T-helper 1 cell treated with Interleukin-12 subunit alpha and Interleukin-12 subunit beta and Interleukin-4 antibody, amounts not matched to agents 30 ng/mL and 1 ng/mL, for 36 hours (primary cell): ENCODE results near the gene ZFYVE28. TPM values are rescaled to one million over a fixed set of nuclear protein-coding genes. Genes with fewer than 3 reads are reported as not detected.

ENCODE experiments used
- intact Hi-C: fragments of 100-400 bp; cut with micrococcal nuclease; formaldehyde crosslinking; loops from one replicate; pipeline ENCODE4 v1.15.1; 2024
- total RNA-seq: library from RNA; stranded (reverse); gene quantifications from 2 replicates; pipeline ENCODE4 v1.2.3, GENCODE V29; 2022

Gene ZFYVE28
- total RNA-seq, 1 donor from 2014 or later = 21.6 TPM

DNA sequence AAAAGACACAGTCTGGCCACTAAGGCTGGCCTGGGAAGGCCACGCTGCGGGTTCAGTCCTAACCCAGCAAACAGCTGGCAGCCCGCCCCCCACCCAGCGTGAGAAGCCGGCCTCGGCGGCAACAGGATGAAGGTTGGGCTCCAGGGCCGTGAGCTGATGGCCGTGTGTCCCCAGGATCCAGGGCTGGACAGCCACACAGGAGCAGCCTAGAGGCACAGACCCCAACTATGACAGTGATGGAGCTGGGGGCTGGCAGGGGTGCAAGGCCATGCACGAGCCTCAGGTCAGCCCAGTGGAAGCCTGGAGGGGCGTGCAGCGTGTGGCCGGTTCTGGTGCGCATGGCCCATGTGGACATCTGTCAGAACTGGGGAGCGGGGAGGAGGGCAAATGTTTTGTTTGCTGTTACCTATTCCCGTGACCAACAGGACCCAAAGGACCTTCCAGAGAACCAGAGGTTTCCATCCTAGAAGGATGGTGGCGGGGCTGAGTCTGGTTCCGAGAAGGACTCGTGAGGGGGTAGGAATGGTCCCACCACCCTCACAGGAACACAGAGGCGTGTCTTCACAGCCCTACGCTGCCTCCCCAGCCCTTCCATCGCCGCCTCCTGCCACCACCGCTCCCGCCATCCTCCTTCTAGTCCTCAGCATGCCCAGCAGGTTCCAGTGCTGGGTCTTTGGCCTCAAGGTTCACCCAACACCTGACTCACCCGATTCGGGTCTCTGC lies 46.5 kb downstream of the ZFYVE28 start:
- intact Hi-C loops = no loop called here

DNA sequence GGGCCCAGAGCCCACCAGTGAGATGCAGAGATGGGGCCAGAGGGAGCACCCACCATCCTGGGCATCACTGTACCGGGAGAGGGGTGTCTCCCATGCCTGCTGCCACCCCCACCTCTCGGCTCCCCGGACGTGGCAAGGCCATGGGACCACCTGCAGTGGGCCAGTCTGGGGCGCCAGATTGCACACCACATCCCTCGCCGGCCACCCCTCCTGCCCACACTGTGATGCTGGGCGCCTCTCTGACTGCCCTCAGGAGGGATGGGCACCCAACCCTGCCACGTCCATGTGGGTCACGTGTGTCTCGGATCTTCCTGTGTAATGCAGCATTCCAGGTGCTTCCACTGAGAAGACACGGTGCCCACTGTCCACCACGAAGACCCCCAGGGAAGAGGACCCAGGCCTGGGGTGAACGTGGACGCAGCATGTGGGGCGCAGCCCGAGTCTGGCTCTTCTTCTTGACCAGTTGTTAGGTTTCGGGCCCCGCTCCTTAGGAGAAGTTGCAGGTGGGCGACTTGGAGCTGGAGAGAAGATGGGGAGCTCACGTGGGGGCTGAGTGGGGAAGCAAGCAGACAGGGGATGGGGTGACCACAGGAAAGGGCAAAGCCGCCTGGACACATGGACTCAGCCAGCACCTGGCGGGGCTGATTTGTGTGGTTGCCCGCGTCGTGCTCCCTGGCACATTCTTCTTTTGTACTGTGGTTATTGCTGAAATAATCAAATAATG lies 47.7 kb downstream of the ZFYVE28 start:
- intact Hi-C loops = no loop called here

DNA sequence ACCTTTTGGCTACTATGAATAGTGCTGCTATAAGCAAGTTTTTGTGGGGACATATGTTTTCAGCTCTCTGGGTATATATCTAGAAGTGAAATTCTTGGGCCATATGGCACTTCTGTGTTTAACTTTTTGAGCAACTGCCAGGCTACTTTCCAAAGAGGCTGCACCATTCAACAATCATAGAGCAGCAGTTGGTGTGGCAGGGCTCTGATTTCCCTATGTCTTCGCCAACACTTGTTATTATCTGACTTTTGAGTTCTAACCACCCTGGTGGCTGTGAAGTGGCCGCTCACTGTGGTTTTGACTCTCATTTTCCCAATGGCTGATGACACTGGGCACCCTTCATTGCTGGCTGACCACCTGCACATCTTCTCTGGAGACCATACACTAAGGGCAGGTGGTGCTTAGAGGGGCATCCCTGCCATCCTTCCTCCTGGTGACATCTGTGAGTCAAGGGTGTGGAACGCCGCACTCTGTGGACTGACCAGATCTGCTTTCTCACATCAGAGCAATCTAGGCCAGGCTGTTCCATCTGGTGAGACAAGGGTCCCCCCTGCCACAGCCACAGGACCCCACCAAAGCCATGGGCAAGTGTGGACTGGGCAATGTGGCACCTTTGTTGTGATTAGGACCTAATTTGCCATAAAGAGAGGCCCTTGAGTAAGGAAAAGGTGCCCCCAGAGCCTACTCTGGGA lies 49.6 kb downstream of the ZFYVE28 start:
- intact Hi-C loops = no loop called here

DNA sequence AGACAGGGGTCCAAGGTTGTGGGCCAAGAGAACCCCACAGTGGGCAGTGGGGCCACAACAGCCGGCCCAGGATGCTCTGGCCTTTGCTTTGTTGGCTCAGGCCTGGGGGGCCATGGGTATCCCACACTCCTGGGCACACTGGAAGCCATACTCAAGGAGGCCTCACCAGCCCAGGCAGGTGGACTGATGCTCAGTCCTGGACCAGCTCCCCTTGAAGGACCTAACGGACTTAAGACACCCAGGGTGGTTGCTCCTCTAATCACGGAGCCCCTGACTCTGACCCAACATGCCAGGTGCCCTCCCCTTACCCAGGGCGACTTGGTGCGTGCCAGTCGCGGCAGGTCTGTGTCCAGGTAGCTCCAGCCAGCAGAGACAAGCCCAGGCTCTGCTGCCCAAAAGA lies 50.8 kb downstream of the ZFYVE28 start:
- intact Hi-C loops = no loop called here

DNA sequence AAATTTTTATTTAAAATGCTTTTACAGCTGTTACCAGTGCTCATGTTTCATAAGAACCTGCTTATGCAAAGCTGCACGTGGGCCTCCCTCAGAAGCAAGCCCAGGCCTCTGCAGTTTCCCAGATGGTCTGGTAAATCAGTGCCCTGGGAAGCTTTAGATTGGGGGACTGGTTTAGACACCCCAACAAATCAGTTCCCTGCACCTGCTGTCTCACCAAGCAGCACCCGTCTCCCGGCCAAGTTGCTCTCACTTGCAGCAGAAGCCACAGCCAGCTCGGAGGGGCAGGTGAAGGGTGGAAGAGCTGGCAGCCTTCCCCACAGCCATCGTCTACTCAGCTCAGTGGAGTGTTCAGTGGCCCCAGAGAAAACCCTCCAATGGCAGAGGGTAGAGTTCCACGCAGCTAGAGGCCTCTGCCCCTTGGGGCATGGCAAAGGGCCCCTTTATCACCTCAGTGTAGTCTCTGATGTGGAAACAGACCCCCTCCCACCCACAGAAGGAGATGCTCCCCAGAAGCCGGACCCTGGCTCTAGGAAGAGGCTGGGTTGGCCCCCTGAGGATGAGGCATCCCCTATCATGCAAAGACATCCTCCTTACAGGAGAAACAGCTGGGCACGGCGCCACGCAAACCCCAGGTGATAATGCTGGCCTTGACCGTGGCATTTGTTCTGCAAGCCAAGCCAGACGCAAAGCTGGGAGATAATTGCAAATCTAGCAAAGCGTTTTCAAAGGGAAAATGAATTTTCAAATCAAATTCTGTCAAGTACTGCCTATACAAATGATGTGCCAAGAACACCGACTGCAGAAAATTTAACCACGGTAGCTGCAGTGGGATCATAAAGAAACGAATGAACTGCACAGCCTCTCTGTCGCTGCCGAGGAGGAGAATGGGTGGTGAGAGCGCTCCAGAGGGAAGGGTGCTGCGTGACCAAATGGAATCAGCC lies 51.9 kb downstream of the ZFYVE28 start:
- intact Hi-C loops = no loop called here

DNA sequence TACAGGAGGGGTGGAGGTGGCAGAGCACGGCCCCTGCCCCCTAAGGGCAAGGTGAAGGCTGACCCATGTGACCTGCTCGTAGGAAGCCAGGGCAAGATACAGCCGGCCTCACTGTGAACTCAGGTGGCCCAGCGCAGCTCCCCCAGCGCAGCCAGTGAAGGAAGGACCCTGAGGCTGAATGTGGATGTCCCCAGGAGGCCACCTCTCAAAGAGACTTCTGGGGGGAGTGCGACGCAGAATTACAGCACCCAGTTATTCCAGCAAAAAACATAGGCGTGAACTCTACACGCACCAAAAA lies 52.6 kb downstream of the ZFYVE28 start:
- intact Hi-C loops = no loop called here

DNA sequence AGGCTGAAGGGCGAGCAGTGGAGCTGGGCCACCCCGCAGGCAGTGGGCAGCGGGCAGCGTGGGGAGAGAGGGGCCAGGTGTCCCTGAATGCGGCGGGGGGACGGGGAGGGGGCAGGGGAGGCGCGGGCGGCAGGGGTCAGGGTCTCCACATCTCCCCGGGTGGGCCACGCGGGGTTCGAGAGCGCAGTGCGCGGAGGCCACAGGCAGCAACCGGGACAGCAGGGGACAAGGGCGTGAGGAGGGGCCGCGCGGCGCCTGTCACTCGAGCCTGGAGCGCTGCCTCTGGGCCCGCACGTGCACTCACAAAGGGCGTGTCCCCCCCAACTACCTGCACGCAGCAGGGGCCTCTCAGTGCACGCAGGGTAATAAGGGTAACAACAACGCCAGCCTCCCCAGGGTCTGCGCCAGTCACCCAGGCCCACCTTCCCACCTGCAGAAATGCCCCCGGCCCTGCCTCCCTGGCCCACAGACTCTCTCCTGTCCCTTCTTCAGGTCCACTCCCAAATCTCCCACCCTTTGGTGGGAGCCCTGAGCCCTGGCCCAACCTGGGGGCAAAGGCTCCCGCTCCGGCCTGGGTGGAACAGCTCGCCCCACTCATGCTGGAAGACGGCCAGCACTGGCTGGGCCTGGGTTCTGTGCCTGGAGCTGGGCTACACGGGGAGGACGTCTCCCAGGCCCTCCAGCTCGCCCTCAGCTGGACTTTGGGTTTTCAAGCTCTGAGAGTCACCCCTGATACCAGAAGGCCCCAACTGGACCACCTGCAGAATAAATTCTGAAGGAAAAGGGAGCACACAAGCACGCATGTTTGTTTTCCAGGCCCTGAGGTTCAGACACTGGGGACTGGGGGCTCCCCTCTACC lies 53.2 kb downstream of the ZFYVE28 start:
- intact Hi-C loops = no loop called here

DNA sequence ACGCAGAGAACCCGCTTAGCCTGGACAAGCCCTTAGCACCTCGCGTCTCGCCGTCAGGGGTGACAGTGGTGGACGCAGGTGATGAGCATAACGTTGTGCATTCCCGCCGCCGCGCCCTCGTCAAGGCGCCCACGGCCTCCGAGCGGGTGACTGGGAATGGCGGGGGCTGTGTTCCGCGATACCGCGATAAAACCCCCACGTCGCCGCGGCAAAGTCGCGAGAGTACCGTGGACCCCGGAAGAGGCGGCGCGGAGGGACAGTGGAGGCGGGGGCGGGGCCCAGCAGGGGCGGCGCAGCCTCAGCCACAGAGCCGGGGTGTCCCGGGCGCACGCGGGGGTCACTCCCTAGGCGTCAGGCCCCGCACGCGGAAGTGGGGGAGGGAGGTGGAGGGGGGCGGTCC lies 53.8 kb downstream of the ZFYVE28 start:
- intact Hi-C loops = no loop called here

DNA sequence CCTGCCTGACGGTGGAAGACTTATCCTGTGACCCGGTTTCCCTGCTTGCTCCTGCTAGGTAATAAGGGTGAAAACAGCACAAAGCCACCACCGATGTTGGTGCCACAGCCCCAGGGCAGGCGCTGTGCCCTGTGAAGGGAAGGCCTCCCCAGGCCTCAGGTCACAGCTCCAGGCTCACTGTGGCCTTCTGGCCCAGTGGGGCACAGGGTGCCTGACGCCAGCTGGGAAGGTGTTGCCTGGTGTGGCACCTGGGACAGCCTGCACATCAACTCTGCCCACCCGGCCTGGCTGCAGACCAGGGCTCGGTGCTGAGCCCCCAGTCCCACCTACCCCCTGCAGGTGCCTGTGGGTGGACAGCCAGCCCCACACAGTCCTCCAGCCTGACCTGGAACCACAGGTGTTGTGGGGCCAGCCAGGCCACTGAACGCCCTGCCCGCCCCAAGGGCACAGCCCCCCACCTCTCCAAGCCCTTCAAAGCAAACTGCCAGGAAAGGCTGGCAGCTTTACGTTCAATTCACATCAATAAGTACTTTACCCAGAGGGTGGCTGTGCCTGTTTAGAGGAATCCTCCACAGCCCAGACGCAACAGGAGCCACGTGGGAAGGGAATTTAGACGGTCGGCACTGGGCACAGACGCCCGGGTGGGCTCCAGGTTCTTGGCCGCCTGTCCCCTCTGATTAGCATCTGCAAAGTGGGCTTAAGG lies 54.3 kb downstream of the ZFYVE28 start:
- intact Hi-C loops = no loop called here

DNA sequence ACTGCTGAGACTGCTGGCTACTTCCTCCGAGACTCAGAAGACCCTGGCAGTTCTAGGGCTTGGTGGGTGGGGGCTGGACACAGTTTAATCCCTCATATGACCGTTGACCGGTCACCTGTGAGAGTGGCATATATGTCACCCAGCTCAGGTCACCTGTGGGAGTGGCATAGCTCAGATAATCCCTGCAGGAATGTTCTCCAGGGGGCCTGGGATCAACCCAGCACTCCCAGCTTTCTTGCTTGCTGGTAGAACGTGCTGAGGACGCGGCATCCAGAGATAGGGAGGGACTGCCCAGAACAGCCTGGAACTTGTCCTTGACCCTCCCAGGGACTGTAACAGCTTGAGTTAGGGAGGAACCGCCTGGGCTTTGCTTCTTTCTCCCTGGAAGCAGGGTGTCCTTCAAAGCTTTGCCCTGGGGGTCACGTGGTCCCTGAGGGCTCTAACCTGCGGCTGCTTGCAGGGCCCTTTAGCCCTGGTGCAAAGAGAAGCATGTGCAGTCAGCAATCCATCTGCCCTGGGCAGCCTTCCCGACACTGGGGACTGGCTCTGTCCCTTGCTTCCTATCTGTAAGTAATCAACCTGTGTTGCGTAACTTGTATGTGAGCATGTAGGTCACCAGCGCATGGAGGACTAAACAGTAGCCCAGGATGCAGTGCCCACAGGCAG lies 55.3 kb downstream of the ZFYVE28 start:
- intact Hi-C loops = no loop called here

DNA sequence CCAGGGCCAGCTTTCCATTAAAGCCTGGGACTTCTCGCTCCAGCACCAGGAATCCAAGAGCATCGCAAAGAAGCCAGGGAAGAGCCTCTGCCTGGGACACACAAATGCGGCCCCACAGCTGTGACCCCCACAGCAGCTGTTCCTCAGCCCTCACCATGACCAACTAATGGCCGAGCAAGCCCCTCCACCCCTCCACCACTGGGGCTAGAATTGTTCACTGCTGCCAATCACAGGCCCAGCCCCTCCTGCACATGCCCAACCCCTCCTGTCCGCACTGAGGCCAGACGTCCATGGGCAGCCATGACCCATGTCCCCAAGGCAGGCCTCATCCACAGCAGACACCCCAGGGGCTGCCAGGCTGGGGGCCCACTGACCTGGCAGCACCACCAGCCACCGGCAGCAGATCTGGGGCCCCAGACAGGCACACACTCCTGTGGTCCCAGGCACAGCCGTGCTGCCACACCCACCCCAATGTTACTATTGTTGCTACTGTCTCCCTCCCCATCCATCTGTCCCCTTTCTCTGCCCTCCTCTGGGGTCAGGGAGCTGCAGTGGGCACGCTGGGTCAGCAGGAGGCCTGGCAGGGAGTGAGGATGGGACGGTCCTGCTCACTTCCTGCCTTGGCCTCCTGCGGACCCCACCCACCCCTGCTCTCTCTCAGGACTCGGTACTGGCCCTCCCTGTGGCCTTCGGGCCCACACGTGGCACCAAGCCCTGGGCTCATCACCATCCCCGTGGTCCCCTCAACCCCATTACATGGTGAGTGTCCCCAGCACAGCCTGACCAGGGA lies 56.0 kb downstream of the ZFYVE28 start:
- intact Hi-C loops = no loop called here

DNA sequence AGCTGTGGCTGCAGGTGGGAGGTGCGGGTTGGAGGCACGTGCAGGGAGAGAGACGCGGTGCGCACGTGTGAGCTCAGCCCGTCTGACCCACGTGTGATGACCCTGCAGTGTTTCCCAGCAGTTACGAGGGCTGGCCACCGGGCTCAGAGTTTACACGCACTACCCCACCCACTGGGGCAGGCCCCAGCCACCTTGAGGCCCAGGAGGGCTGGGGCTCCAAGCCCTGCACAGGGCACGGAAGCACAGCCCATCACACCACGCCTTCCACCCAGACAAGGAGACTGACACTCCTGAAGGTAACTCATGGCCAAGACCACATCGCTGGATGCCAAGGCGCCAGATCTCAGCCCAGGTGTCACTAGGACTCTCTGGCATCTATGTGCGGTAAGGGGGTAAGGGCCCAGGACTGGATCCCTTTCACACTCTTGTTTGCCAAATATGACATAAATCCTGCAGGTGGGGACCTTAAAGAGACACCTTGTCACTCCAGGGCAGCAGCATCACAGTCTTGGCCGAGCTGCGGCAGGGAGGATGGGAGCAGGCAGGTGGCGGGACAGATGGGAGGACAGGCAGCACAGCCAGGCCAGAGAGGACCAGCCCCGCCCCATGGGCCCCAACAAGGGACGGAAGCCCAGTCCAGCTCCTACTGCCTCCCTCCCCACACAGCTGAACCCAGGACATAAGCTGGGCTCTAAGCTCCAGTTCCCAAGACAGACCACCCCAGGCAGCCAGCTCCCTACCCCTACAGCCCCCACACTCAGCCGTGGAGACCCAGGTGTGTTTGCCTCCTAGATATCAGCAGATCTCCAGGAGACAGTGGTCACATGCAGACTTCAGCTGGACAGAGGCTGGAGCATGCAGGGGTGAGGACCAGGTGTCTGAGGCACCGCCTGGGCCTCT lies 56.8 kb downstream of the ZFYVE28 start:
- intact Hi-C loops = no loop called here

DNA sequence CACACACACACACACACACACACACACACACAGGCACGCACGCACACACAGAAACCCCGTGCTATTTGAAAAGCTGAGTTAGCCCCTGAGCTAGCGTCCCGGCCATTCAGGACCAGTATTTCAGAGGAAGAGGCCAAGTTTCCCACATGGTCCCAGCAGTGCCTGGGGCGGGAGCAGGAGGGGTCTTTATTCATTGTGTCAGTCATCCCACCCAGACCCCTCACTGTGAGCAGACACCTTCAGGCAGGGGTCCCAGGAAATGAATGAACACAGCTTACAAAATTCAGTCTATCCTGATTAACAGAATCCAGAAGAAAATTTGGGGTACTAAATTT lies 58.1 kb downstream of the ZFYVE28 start:
- intact Hi-C loops = no loop called here

DNA sequence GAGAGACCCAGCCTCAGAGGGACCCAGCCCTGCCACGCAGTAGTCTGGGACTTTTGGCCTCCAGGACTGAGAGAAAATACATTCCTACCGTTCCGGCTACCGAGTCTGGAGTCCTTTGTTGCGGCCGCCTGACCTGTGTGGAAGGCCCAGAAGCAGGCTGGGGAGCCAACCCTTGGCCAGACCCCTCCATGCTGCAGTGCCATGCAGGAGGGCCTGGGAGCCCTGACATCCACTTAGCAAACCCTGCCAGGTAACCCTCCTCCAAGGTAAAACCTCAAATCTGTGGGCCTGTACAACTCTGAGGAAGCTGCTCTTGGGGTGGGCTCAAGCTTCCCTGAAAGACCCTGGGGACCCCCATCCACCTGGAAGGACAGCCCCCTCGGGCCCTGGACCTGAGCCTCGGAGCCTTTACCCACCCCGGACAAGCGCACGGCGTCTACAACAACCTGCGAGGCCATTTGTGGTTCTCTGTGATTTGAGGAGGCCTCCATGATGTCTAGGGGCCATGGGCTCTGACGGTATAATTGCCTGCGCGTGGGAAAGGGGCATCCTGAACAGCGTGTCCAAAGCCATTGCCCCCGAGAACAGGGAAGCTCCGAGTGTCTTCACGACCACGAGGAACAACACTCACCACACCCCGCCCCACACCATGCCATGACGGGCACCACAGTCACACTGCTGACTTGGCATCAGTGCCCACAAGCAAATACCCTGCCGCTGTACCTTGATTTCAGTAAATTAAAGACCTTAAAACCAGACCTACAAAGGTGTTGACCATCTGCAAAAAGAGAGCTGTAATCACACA lies 58.7 kb downstream of the ZFYVE28 start:
- intact Hi-C loops = loop anchor here (10.0 kb wide), 1 partner anchor 75 kb away; no protein-coding TSS in a partner anchor

DNA sequence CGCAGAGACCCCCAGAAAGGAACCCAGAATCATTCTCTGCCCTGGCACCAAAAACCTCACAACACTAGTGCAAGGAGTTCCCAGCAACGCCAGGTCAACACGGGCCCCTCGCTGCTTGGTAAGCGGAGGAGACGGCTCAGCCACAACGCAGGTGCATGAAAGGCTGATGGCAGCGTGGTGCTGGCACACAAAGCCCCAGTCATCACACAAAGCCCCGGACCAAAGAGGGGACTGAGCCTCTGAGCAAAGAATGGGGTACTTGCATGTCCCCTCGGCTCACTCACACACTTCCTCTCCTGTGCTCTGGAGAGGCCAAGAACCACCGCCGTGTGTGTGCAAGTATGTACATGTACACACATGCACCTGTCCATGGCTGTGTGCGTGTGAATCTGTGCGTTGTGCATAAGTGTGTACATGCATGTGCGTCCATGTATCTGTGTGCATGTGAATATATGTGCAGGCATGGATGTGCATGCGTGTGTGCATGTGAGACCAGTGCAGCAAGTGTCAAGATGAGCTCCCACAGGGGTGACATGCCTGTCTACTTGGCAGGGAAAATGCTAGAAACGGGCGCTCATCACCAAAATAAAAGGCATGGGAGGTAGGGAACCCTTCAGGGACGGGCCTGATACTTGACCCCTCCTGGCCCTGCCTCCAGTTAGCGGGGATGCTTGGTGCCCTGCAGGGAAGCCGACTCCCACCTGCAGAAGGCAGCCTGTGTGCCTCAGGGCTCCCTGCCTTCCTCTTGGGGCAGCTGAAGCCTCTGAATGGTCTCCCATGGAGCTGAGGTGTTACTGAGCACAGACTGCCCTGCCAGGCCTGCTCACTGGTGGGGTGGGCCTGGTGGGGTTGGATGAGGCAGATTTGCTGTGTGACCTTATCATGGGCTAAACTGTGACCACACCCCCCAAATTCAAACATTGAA lies 60.4 kb downstream of the ZFYVE28 start:
- intact Hi-C loops = loop anchor here (10.0 kb wide), 1 partner anchor 73 kb away; no protein-coding TSS in a partner anchor
